Tibial artery (tissue), 4 donors: Measurements from ENCODE around the gene ZNF785.
A peak's percentile ranks its signal among the peaks of the same experiment; 100 is the strongest.

Source experiments
- DNase-seq, 2 donors: peaks; one replicate each; pipeline ENCODE4 v3.0.0-alpha.2; 2019
- H3K27ac ChIP-seq, 2 donors: fragments of 200-600 bp; sonication (generic) in 1 of 2; 1 replicate in 1 of 2; 2 replicates in 1 of 2; pipeline ENCODE4 v1.5.1; 2018 to 2019; ENCODE audit warnings: mild to moderate bottlenecking in 1 of 2
- H3K27me3 ChIP-seq, 2 donors: fragments of 200-600 bp; sonication (generic) in 1 of 2; one replicate each; pipeline versions ENCODE4 v1.5.1 to v1.6.0; 2016 to 2019
- H3K36me3 ChIP-seq, 3 donors: fragments of 200-600 bp; sonication (generic) in 2 of 3; one replicate each; pipeline ENCODE4 v1.5.1; 2016 to 2019; ENCODE audit warnings: mild to moderate bottlenecking in 2 of 3
- H3K4me1 ChIP-seq, 4 donors: fragments of 200-600 bp; sonication (generic) in 2 of 4; 1 replicate in 3 of 4; 2 replicates in 1 of 4; pipeline ENCODE4 v1.5.1; 2016 to 2019
- H3K4me3 ChIP-seq, 2 donors: fragments of 200-600 bp; sonication (generic) in 1 of 2; 1 replicate in 1 of 2; 2 replicates in 1 of 2; pipeline ENCODE4 v1.5.1; 2018 to 2019; ENCODE audit warnings: mild to moderate bottlenecking in 2 of 2
- H3K9me3 ChIP-seq, 3 donors: fragments of 200-600 bp; sonication (generic) in 1 of 3; one replicate each; pipeline ENCODE4 v1.5.1; 2016 to 2019
- CTCF ChIP-seq, 2 experiments: fragments of 200-600 bp in 1 of 2; fragments of 450-650 bp in 1 of 2; IDR thresholded peaks; one replicate each; pipeline ENCODE4 v1.5.1; 2017 to 2019; ENCODE audit warnings: antibody characterized with exemption in 2 of 2, mild to moderate bottlenecking in 1 of 2, moderate library complexity in 1 of 2
- intact Hi-C: fragments of 100-400 bp; cut with DNase I; formaldehyde crosslinking; loops from one replicate; pipeline ENCODE4 v1.15.0; 2023; ENCODE audit warnings: low total_unique reads

ZNF785 gene

GRCh38 chr16:30619202-30619601, 33.7 kb upstream of the ZNF785 start:
- DNase-seq, result no peak
- Histone ChIP-seq H3K4me3 (no peak overlapping the region), H3K9me3 (no peaks in the 10 kb centered on the region), H3K27ac (no peak overlapping the region), H3K36me3 (no peaks in the 10 kb centered on the region), H3K27me3 (peaks cover 0 to 20% of the 10 kb centered on the region in 2 donors), H3K4me1 (no peaks in the 10 kb centered on the region)
- no peak for TF ChIP-seq CTCF (IDR thresholded peaks at IDR 0.05)
- intact Hi-C loops, result no loop called here

- no peak overlapping the region for H3K27ac ChIP-seq
- intact Hi-C loops, result no loop called here
- peak in 1 of 2 donors; percentile 35 for DNase-seq
Observed at GRCh38 chr16:30615358-30616091, 30.0 kb upstream of the ZNF785 start.

DNA sequence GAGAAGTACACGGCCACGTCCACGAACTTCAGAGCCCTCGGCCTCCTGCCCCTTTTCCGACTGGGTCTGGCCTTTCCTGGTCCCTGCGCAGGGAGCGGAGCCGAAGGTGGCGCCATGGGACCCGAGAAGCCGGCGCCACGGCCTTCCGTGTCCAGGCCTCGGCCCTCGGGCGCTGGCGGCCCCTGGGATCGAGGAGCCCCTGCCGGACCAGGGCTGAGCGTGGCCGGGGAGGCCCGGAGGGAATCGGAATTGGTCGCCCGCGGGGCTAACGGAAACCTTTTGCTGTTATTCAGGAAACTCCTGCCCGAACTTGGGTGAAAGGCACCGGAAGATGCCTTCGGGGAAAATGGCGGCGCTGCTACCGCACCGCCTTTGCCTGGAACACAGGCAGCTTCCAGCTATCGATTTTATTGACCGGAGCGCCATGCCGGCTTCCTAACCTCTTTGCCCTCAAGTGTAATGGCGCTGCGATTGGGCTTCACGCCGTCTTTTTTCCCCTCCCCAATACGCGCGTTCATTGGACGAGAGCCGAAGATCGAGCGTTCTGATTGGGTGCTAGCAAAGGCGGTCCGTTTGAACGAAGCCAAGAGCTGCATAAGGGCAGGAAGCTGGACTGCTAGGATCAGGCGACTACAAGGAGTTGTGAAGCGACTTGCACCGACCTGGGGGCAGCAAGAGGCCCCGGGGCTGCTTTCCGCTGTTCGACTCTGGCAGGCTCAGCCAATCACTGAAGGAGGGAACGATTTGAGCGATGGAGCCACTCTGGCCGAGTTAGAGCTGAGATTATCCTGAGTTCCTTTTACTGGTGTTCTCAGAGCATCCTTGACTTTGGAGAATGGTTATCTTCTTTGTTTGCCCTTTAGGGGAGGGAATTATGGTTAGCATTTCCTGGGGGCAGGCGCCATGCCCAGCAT, 24.7 kb upstream of the ZNF785 start, which contains the start of gene ZNF689:
Gene ZNF689, minus strand, starts transcription at position 464 of the 914 bp plus-strand sequence. Its CDS starts 348 bp downstream, at position 116.
- peaks cover 6 to 28% (median 13%) of the 10 kb centered on the region in 4 donors for H3K4me1 ChIP-seq
- peak; percentile 94 to 97 for DNase-seq
- intact Hi-C loops, result no loop called here
- H3K9me3 ChIP-seq, result no peaks in the 10 kb centered on the region
- H3K4me3 ChIP-seq, result peak within 1 kb of the TSS; percentile 95 to 98
- H3K27ac ChIP-seq, result peak within 1 kb of the TSS; percentile 97 to 98
- H3K27me3 ChIP-seq, result peaks cover 0 to 3% of the 10 kb centered on the region in 2 donors
- peaks cover 15 to 30% (median 24%) of the 10 kb centered on the region in 3 donors for H3K36me3 ChIP-seq
- TF ChIP-seq CTCF (IDR thresholded peaks at IDR 0.05), result no peak

More at GRCh38 chr16:30615358-30616091, 30.0 kb upstream of the ZNF785 start:
- peak; percentile 14 to 24 for TF ChIP-seq CTCF (IDR thresholded peaks at IDR 0.05)
- peaks cover 4 to 5% (median 4%) of the 10 kb centered on the region in 4 donors for H3K4me1 ChIP-seq
- H3K36me3 ChIP-seq, result no peaks in the 10 kb centered on the region
- no peak overlapping the region for H3K4me3 ChIP-seq
- H3K9me3 ChIP-seq, result no peaks in the 10 kb centered on the region
- peaks cover 0 to 13% of the 10 kb centered on the region in 2 donors for H3K27me3 ChIP-seq

GRCh38 chr16:30609002-30609925, 23.8 kb upstream of the ZNF785 start:
- no peak for TF ChIP-seq CTCF (IDR thresholded peaks at IDR 0.05)
- H3K4me3 ChIP-seq, result peak overlapping the region; percentile 95 to 98
- peaks cover 24 to 39% (median 34%) of the 10 kb centered on the region in 3 donors for H3K36me3 ChIP-seq
- H3K27ac ChIP-seq, result peak overlapping the region; percentile 97 to 98
- intact Hi-C loops, result no loop called here
- no peaks in the 10 kb centered on the region for H3K27me3 ChIP-seq
- H3K9me3 ChIP-seq, result no peaks in the 10 kb centered on the region
- peak; percentile 33 to 74 for DNase-seq
- peaks cover 6 to 28% (median 13%) of the 10 kb centered on the region in 4 donors for H3K4me1 ChIP-seq

GRCh38 chr16:30606004-30606403, 20.5 kb upstream of the ZNF785 start:
- H3K4me1 ChIP-seq, result peaks cover 6 to 28% (median 13%) of the 10 kb centered on the region in 4 donors
- H3K27ac ChIP-seq, result no peak overlapping the region
- H3K4me3 ChIP-seq, result no peak overlapping the region
- TF ChIP-seq CTCF (IDR thresholded peaks at IDR 0.05), result no peak
- H3K27me3 ChIP-seq, result no peaks in the 10 kb centered on the region
- no peaks in the 10 kb centered on the region for H3K9me3 ChIP-seq
- intact Hi-C loops, result no loop called here
- DNase-seq, result no peak
- peaks cover 31 to 64% (median 46%) of the 10 kb centered on the region in 3 donors for H3K36me3 ChIP-seq
